Keratinocyte (primary cell): ENCODE data around the gene PCBP2.

Experiments
- CTCF ChIP-seq, 3 experiments: IDR thresholded peaks in 1 of 3; conservative IDR thresholded peaks in 1 of 3; optimal IDR thresholded peaks in 1 of 3; 2 replicates in 2 of 3; 3 replicates in 1 of 3; pipeline versions ENCODE3 to v1.5.1; 2011; ENCODE audit warnings: low read length in 3 of 3, mild to moderate bottlenecking in 3 of 3, moderate library complexity in 2 of 3, control low read depth in 1 of 3, inconsistent platforms in 1 of 3; ENCODE audit not compliant: insufficient read depth in 2 of 3; ENCODE audit errors: extremely low read depth in 1 of 3
- EZH2 ChIP-seq: IDR thresholded peaks from one replicate; pipeline ENCODE4 v1.6.1; 2012; ENCODE audit warnings: inconsistent platforms, mild to moderate bottlenecking, low read length, moderate library complexity

GRCh38 chr12:53451661-53452158, at the start of gene PCBP2:
- peak; percentile 85 to 91 (median 89) for TF ChIP-seq CTCF (optimal IDR thresholded peaks at IDR 0.05 in 1 of 3, IDR thresholded peaks at IDR 0.05 in 1 of 3, conservative IDR thresholded peaks at IDR 0.05 in 1 of 3; ENCODE audit: extremely low read depth in 1 of 3, insufficient read depth in 2 of 3, low read length in 3 of 3)
- no peak for TF ChIP-seq EZH2
